SK-N-SH (cell line): Measurements from ENCODE around the gene FRMPD3. TPM values are rescaled to one million over a fixed set of nuclear protein-coding genes. Genes with fewer than 3 reads are reported as not detected.

ENCODE experiments used
- CTCF ChIA-PET: fragments of 300-600, 350-600 bp; formaldehyde crosslinking; extraction: SDS; loops from one replicate; lab custom pipeline; 2021; lab: Yijun Ruan, JAX
- POLR2A ChIA-PET: fragments of 350-600 bp; sonication (Branson Sonifier 250); formaldehyde crosslinking; extraction: SDS; loops from one replicate; lab custom pipeline; 2020; ENCODE audit warnings: antibody characterized with exemption, inconsistent platforms; lab: Yijun Ruan, JAX
- DNase-seq: peaks from one replicate; pipeline ENCODE4 v3.0.0; 2012
- H2AFZ ChIP-seq: fragments of 200-600 bp; sonication (generic); 2 replicates; pipeline ENCODE4 v1.8.1; 2016; ENCODE audit warnings: antibody characterized with exemption, mild to moderate bottlenecking, low read depth
- H3F3A ChIP-seq: fragments of 200-600 bp; sonication (generic); replicated peaks from 2 replicates; pipeline ENCODE3; 2016; ENCODE audit warnings: antibody characterized with exemption, mild to moderate bottlenecking; ENCODE audit not compliant: insufficient read depth
- H3K27ac ChIP-seq, 2 experiments: fragments of 200-500 bp in 1 of 2; fragments of 200-600 bp in 1 of 2; sonication (Bioruptor generic) in 1 of 2; sonication (generic), shearing (Covaris generic) in 1 of 2; 2 replicates each; pipeline versions ENCODE4 v1.5.1 to v1.6.1; 2014 to 2016; ENCODE audit warnings: low read depth in 2 of 2, inconsistent platforms in 1 of 2, low read length in 1 of 2, mild to moderate bottlenecking in 1 of 2, mixed read lengths in 1 of 2
- H3K27me3 ChIP-seq: fragments of 200-600 bp; sonication (generic), shearing (Covaris generic); 2 replicates; pipeline ENCODE4 v1.6.1; 2016; ENCODE audit warnings: mixed run types; ENCODE audit not compliant: insufficient read depth
- H3K36me3 ChIP-seq, 2 experiments: fragments of 200-500 bp in 1 of 2; fragments of 200-600 bp in 1 of 2; sonication (Bioruptor generic) in 1 of 2; sonication (generic) in 1 of 2; replicated peaks in 1 of 2; 2 replicates each; pipeline versions ENCODE3 to v1.5.1; 2014 to 2016; ENCODE audit warnings: low read length in 1 of 2, mild to moderate bottlenecking in 1 of 2; ENCODE audit not compliant: insufficient read depth in 2 of 2, control insufficient read depth in 1 of 2
- H3K4me1 ChIP-seq, 2 experiments: fragments of 200-500 bp in 1 of 2; fragments of 200-600 bp in 1 of 2; sonication (Bioruptor generic) in 1 of 2; sonication (generic), shearing (Covaris generic) in 1 of 2; 2 replicates each; pipeline versions ENCODE4 v1.5.1 to v1.6.1; 2014 to 2016; ENCODE audit warnings: low read depth in 1 of 2, low read length in 1 of 2, mixed run types in 1 of 2; ENCODE audit not compliant: insufficient read depth in 2 of 2, control insufficient read depth in 1 of 2
- H3K4me2 ChIP-seq: fragments of 200-600 bp; sonication (generic), shearing (Covaris generic); 2 replicates; pipeline ENCODE4 v1.6.1; 2017; ENCODE audit warnings: mixed run types
- H3K4me3 ChIP-seq, 2 experiments: fragments of 200-500 bp in 1 of 2; fragments of 200-600 bp in 1 of 2; sonication (Bioruptor generic) in 1 of 2; sonication (generic), shearing (Covaris generic) in 1 of 2; 2 replicates each; pipeline versions ENCODE4 v1.5.1 to v1.8.1; 2014 to 2016; ENCODE audit warnings: low read depth in 2 of 2, inconsistent platforms in 1 of 2, low read length in 1 of 2, mild to moderate bottlenecking in 1 of 2, mixed read lengths in 1 of 2, moderate library complexity in 1 of 2
- H3K79me2 ChIP-seq: fragments of 200-600 bp; sonication (generic); 2 replicates; pipeline ENCODE4 v1.8.1; 2017; ENCODE audit warnings: mild to moderate bottlenecking; ENCODE audit not compliant: insufficient read depth
- H3K9ac ChIP-seq: fragments of 200-600 bp; sonication (generic); 2 replicates; pipeline ENCODE4 v1.6.1; 2017; ENCODE audit warnings: mixed run types
- H3K9me2 ChIP-seq: fragments of 200-600 bp; sonication (generic); 2 replicates; pipeline ENCODE4 v1.6.1; 2017; ENCODE audit warnings: mixed run types
- H3K9me3 ChIP-seq: fragments of 200-600 bp; sonication (generic); 2 replicates; pipeline ENCODE4 v1.6.1; 2017; ENCODE audit warnings: mixed run types, mild to moderate bottlenecking, moderate library complexity
- H4K20me1 ChIP-seq: fragments of 200-600 bp; sonication (generic); 2 replicates; pipeline ENCODE4 v1.6.1; 2017; ENCODE audit warnings: mild to moderate bottlenecking, mixed run types; ENCODE audit not compliant: insufficient read depth
- CHD2 ChIP-seq: fragments of 150-350 bp; IDR thresholded peaks from 2 replicates; pipeline ENCODE4 v1.6.1; 2018; ENCODE audit warnings: low read length; ENCODE audit not compliant: partially characterized antibody
- ELF1 ChIP-seq: IDR thresholded peaks from 2 replicates; pipeline ENCODE4 v1.4.0; 2012
- EZH2phosphoT487 ChIP-seq: fragments of 200-600 bp; sonication (generic); IDR thresholded peaks from 2 replicates; pipeline ENCODE4 v1.6.1; 2017; ENCODE audit warnings: low read depth, mixed run types, mild to moderate bottlenecking, antibody characterized with exemption, moderate library complexity, borderline replicate concordance
- FOSL2 ChIP-seq: IDR thresholded peaks from 2 replicates; pipeline ENCODE4 v1.4.0; 2012; ENCODE audit warnings: low read depth, mild to moderate bottlenecking, moderate library complexity, borderline replicate concordance
- FOXJ3 ChIP-seq: sonication (generic); formaldehyde crosslinking; IDR thresholded peaks from 2 replicates; pipeline ENCODE4 v1.5.1; 2020; ENCODE audit warnings: mild to moderate bottlenecking, missing genetic modification reagents
- MEF2A ChIP-seq: IDR thresholded peaks from 2 replicates; pipeline ENCODE4 v1.4.0; 2012; ENCODE audit warnings: low read depth, borderline replicate concordance
- MXI1 ChIP-seq: IDR thresholded peaks from 2 replicates; pipeline ENCODE4 v1.6.1; 2012; ENCODE audit warnings: mild to moderate bottlenecking, low read depth, low read length, improper control_type of control experiment
- NFIC ChIP-seq: IDR thresholded peaks from 2 replicates; pipeline ENCODE4 v1.4.0; 2012; ENCODE audit warnings: borderline replicate concordance
- POLR2AphosphoS5 ChIP-seq: IDR thresholded peaks from 2 replicates; pipeline ENCODE4 v1.6.1; 2012; ENCODE audit warnings: low read depth, low read length
- RAD21 ChIP-seq: IDR thresholded peaks from 2 replicates; pipeline ENCODE4 v1.6.1; 2012; ENCODE audit warnings: mild to moderate bottlenecking, low read length
- RFX5 ChIP-seq: IDR thresholded peaks from 2 replicates; pipeline ENCODE4 v1.6.1; 2012; ENCODE audit warnings: mild to moderate bottlenecking, improper control_type of control experiment, low read length
- RXRA ChIP-seq: IDR thresholded peaks from 2 replicates; pipeline ENCODE4 v1.4.0; 2012; ENCODE audit warnings: low read depth, mild to moderate bottlenecking, borderline replicate concordance
- SMC3 ChIP-seq: IDR thresholded peaks from 2 replicates; pipeline ENCODE4 v1.6.1; 2012; ENCODE audit warnings: low read depth, low read length, improper control_type of control experiment
- TAF1 ChIP-seq: IDR thresholded peaks from 2 replicates; pipeline ENCODE4 v1.6.1; 2012; ENCODE audit warnings: low read depth, mild to moderate bottlenecking, low read length, moderate library complexity, borderline replicate concordance
- TCF12 ChIP-seq: IDR thresholded peaks from 2 replicates; pipeline ENCODE4 v1.4.0; 2012
- WGBS: methylation state at CpG from one replicate; pipeline ENCODE4 v1.1.6; 2017; ENCODE audit warnings: low lambda C conversion rate; 5-methylcytosine and 5-hydroxymethylcytosine counted together
- polyA plus RNA-seq, 3 experiments: library from polyadenylated mRNA; depleted of rRNA; stranded (reverse); fragments of >200 nt; gene quantifications; 2 replicates each; pipeline ENCODE4 v1.2.3, GENCODE V29; 2012
- TF ChIP-seq, protein P1 (sequence below): IDR thresholded peaks from 2 replicates; pipeline ENCODE4 v1.4.0; 2012; ENCODE audit warnings: low read depth, borderline replicate concordance
- TF ChIP-seq, protein P2 (sequence below): IDR thresholded peaks from 2 replicates; pipeline ENCODE4 v1.4.0; 2012; ENCODE audit warnings: low read depth, borderline replicate concordance
- TF ChIP-seq, protein P3 (sequence below): IDR thresholded peaks from 2 replicates; pipeline ENCODE4 v1.4.0; 2012; ENCODE audit warnings: low read depth
- TF ChIP-seq, protein P4 (sequence below): IDR thresholded peaks from 2 replicates; pipeline ENCODE4 v1.6.1; 2012; ENCODE audit warnings: mild to moderate bottlenecking, low read depth, low read length, moderate library complexity
- TF ChIP-seq, protein P5 (sequence below): fragments of 150-350 bp; IDR thresholded peaks from 2 replicates; pipeline ENCODE4 v1.6.1; 2016; ENCODE audit warnings: mild to moderate bottlenecking, low read depth, low read length

The FRMPD3 gene
- polyA plus RNA-seq, 1 of the 3 experiments (the other 2 are of a cell fraction): 0.03 TPM

DNA sequence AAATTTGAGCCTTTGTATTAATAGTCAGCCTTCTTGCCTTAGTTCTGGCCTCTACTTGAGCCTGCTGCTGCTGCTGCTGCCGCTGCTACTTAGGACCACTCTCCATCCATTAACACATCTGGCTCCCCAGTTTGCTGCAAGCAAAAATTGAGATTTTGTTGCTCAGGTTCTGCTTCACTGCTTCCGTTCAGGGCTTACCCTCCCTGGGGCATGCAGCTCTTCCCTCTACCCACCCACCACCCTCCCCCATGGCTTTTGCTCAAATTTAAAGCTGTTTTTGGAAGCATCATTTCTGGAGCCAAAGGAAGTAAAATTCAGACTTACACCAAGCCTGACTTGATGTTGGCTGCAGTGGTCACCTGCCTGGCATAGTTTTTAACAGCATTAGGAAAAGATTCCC, 28.9 kb upstream of the FRMPD3 start (continued):
- TF ChIP-seq, protein P1, sequence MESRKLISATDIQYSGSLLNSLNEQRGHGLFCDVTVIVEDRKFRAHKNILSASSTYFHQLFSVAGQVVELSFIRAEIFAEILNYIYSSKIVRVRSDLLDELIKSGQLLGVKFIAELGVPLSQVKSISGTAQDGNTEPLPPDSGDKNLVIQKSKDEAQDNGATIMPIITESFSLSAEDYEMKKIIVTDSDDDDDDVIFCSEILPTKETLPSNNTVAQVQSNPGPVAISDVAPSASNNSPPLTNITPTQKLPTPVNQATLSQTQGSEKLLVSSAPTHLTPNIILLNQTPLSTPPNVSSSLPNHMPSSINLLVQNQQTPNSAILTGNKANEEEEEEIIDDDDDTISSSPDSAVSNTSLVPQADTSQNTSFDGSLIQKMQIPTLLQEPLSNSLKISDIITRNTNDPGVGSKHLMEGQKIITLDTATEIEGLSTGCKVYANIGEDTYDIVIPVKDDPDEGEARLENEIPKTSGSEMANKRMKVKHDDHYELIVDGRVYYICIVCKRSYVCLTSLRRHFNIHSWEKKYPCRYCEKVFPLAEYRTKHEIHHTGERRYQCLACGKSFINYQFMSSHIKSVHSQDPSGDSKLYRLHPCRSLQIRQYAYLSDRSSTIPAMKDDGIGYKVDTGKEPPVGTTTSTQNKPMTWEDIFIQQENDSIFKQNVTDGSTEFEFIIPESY: no peak
- no peak for TF ChIP-seq ELF1
- TF ChIP-seq MEF2A: no peak
- TF ChIP-seq POLR2AphosphoS5: no peak
- TF ChIP-seq, protein P2, sequence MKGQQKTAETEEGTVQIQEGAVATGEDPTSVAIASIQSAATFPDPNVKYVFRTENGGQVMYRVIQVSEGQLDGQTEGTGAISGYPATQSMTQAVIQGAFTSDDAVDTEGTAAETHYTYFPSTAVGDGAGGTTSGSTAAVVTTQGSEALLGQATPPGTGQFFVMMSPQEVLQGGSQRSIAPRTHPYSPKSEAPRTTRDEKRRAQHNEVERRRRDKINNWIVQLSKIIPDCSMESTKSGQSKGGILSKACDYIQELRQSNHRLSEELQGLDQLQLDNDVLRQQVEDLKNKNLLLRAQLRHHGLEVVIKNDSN: no peak
- TF ChIP-seq FOXJ3 (CRISPR knock-in tag): no peak
- TF ChIP-seq RFX5: no peak

DNA sequence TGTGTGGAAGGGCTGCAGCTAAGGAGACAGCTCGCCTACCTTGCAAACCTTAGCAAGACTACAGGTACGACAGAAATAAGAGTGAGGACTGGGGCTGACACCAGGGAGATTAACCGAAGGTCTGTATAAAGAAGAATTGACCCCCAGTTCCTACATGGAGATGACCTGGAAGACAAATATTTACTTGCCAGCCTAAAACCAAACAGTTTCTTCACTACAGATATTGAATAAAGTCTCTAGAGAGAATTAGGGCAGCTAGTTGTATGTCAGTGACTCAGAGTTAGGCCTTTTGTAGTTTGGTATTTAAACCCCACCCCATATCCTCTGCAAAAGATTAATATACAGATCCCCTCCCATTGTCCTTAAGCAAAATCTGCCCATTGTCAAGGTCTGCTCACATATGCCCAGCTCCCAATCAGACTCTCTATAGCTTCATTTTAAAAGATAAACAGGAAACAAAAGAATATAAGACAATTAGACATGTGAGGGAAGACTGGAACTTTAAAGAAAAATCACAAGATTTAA, 28.1 kb upstream of the FRMPD3 start:
- ChIA-PET CTCF (interaction anchor here (0.7 to 1.8 kb wide), 2 partner anchors 294 to 396 kb away, joined by 3 to 6 read pairs; no protein-coding TSS in a partner anchor), POLR2A (no interaction called here)
- DNase-seq: no peak
- Histone ChIP-seq H3K4me2 (no peak overlapping the region), H3K4me3 (no peak overlapping the region), H3K9me2 (no peaks in the 10 kb centered on the region), H3K9ac (no peak overlapping the region), H3K79me2 (no peaks in the 10 kb centered on the region), H3K4me1 (no peaks in the 10 kb centered on the region), H4K20me1 (no peaks in the 10 kb centered on the region), H3K9me3 (no peaks in the 10 kb centered on the region), H3K27ac (no peak overlapping the region), H2AFZ (no peak overlapping the region), H3F3A (no peaks in the 10 kb centered on the region), H3K27me3 (no peaks in the 10 kb centered on the region; the same call in none of the 2 replicates), H3K36me3 (no peaks in the 10 kb centered on the region)
- WGBS: 27% methylated on average over 3 of the region's 3 CpGs
- TF ChIP-seq, protein P3, sequence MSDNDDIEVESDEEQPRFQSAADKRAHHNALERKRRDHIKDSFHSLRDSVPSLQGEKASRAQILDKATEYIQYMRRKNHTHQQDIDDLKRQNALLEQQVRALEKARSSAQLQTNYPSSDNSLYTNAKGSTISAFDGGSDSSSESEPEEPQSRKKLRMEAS: no peak
- TF ChIP-seq, protein P4, sequence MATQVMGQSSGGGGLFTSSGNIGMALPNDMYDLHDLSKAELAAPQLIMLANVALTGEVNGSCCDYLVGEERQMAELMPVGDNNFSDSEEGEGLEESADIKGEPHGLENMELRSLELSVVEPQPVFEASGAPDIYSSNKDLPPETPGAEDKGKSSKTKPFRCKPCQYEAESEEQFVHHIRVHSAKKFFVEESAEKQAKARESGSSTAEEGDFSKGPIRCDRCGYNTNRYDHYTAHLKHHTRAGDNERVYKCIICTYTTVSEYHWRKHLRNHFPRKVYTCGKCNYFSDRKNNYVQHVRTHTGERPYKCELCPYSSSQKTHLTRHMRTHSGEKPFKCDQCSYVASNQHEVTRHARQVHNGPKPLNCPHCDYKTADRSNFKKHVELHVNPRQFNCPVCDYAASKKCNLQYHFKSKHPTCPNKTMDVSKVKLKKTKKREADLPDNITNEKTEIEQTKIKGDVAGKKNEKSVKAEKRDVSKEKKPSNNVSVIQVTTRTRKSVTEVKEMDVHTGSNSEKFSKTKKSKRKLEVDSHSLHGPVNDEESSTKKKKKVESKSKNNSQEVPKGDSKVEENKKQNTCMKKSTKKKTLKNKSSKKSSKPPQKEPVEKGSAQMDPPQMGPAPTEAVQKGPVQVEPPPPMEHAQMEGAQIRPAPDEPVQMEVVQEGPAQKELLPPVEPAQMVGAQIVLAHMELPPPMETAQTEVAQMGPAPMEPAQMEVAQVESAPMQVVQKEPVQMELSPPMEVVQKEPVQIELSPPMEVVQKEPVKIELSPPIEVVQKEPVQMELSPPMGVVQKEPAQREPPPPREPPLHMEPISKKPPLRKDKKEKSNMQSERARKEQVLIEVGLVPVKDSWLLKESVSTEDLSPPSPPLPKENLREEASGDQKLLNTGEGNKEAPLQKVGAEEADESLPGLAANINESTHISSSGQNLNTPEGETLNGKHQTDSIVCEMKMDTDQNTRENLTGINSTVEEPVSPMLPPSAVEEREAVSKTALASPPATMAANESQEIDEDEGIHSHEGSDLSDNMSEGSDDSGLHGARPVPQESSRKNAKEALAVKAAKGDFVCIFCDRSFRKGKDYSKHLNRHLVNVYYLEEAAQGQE: no peak
- TF ChIP-seq SMC3: no peak
- TF ChIP-seq RFX5: no peak
- TF ChIP-seq FOSL2: no peak
- no peak for TF ChIP-seq TCF12
- TF ChIP-seq, protein P2: no peak
- TF ChIP-seq CHD2: no peak
- no peak for TF ChIP-seq NFIC
- TF ChIP-seq MXI1: no peak
- TF ChIP-seq FOXJ3 (CRISPR knock-in tag): no peak
- no peak for TF ChIP-seq RAD21
- TF ChIP-seq RXRA: no peak
- no peak for TF ChIP-seq TAF1
- no peak for TF ChIP-seq EZH2phosphoT487
- TF ChIP-seq, protein P5, sequence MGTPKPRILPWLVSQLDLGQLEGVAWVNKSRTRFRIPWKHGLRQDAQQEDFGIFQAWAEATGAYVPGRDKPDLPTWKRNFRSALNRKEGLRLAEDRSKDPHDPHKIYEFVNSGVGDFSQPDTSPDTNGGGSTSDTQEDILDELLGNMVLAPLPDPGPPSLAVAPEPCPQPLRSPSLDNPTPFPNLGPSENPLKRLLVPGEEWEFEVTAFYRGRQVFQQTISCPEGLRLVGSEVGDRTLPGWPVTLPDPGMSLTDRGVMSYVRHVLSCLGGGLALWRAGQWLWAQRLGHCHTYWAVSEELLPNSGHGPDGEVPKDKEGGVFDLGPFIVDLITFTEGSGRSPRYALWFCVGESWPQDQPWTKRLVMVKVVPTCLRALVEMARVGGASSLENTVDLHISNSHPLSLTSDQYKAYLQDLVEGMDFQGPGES: no peak
- TF ChIP-seq, protein P1: no peak
